Neural crest cell (in vitro differentiated cells): ENCODE measurements around the gene ABHD15. TPM values are rescaled to one million over a fixed set of nuclear protein-coding genes. Genes with fewer than 3 reads are reported as not detected.

Experiments used
- DNase-seq: peaks from one replicate; pipeline ENCODE4 v3.0.0; 2021; ENCODE audit warnings: low read depth, mixed read lengths, low spot score
- H3K27ac Mint-ChIP-seq: one replicate; pipeline ENCODE4 v1.8.0; 2021; ENCODE audit warnings: mild to moderate bottlenecking, mixed read lengths; ENCODE audit not compliant: unreplicated experiment
- H3K27me3 Mint-ChIP-seq: 2 replicates; pipeline ENCODE4 v1.8.0; 2021; ENCODE audit warnings: low read depth, mild to moderate bottlenecking, mixed read lengths
- H3K36me3 Mint-ChIP-seq: 2 replicates; pipeline ENCODE4 v1.8.0; 2021; ENCODE audit warnings: low read depth, mild to moderate bottlenecking, mixed read lengths
- H3K4me1 Mint-ChIP-seq: 2 replicates; pipeline ENCODE4 v1.8.0; 2021; ENCODE audit warnings: mixed read lengths
- H3K4me3 Mint-ChIP-seq: one replicate; pipeline ENCODE4 v1.8.0; 2021; ENCODE audit warnings: mild to moderate bottlenecking, mixed read lengths
- H3K9me3 Mint-ChIP-seq: 2 replicates; pipeline ENCODE4 v1.8.0; 2021; ENCODE audit warnings: mixed read lengths
- CTCF ChIP-seq: fragments of 200-600 bp; sonication (generic); conservative IDR thresholded peaks from 2 replicates; pipeline ENCODE4 v1.5.0; 2021; ENCODE audit warnings: antibody characterized with exemption, mild to moderate bottlenecking
- total RNA-seq: library from RNA; stranded (reverse); gene quantifications from 2 replicates; pipeline ENCODE4 v1.2.1, GENCODE V29; 2021

ABHD15 gene
- total RNA-seq, 1 donor from 2014 or later = 4.2 TPM

- peak; percentile 79 for DNase-seq
- no peak for TF ChIP-seq CTCF
- no peaks in the 10 kb centered on the region for H3K36me3 Mint-ChIP-seq
- H3K27me3 Mint-ChIP-seq = no peaks in the 10 kb centered on the region
- peak within 1 kb of the TSS; percentile 71 for H3K27ac Mint-ChIP-seq
- no peaks in the 10 kb centered on the region for H3K9me3 Mint-ChIP-seq
- peak within 1 kb of the TSS; percentile 98 for H3K4me3 Mint-ChIP-seq
- H3K4me1 Mint-ChIP-seq = peaks cover 53% of the 10 kb centered on the region
Measured at GRCh38 chr17:29589524-29590410, 22.9 kb upstream of the ABHD15 start, which contains the start of gene GIT1. TSS of gene GIT1 (minus strand) at chr17:29589648. CDS start at chr17:29589378, 270 bp downstream.

GRCh38 chr17:29588562-29589411, 21.9 kb upstream of the ABHD15 start:
- Mint-ChIP-seq H3K4me1 (peaks cover 62% of the 10 kb centered on the region), H3K27ac (no peak overlapping the region), H3K9me3 (no peaks in the 10 kb centered on the region), H3K4me3 (peak overlapping the region; percentile 98), H3K27me3 (no peaks in the 10 kb centered on the region), H3K36me3 (no peaks in the 10 kb centered on the region)
- no peak for DNase-seq
- no peak for TF ChIP-seq CTCF

GRCh38 chr17:29588017-29588561, 21.3 kb upstream of the ABHD15 start:
- TF ChIP-seq CTCF = no peak
- H3K9me3 Mint-ChIP-seq = no peaks in the 10 kb centered on the region
- H3K4me3 Mint-ChIP-seq = peak overlapping the region; percentile 98
- H3K4me1 Mint-ChIP-seq = peaks cover 65% of the 10 kb centered on the region
- H3K36me3 Mint-ChIP-seq = no peaks in the 10 kb centered on the region
- no peaks in the 10 kb centered on the region for H3K27me3 Mint-ChIP-seq
- no peak for DNase-seq
- H3K27ac Mint-ChIP-seq = no peak overlapping the region

GRCh38 chr17:29587591-29587990, 20.8 kb upstream of the ABHD15 start:
- Mint-ChIP-seq H3K36me3 (no peaks in the 10 kb centered on the region), H3K4me3 (peak overlapping the region; percentile 98), H3K9me3 (no peaks in the 10 kb centered on the region), H3K27ac (no peak overlapping the region), H3K27me3 (no peaks in the 10 kb centered on the region), H3K4me1 (peaks cover 62% of the 10 kb centered on the region)
- no peak for TF ChIP-seq CTCF
- DNase-seq = no peak

- no peak for TF ChIP-seq CTCF
- H3K4me1 Mint-ChIP-seq = peaks cover 55% of the 10 kb centered on the region
- H3K27ac Mint-ChIP-seq = no peak overlapping the region
- H3K36me3 Mint-ChIP-seq = no peaks in the 10 kb centered on the region
- H3K9me3 Mint-ChIP-seq = no peaks in the 10 kb centered on the region
- H3K27me3 Mint-ChIP-seq = no peaks in the 10 kb centered on the region
- H3K4me3 Mint-ChIP-seq = peak overlapping the region; percentile 98
- no peak for DNase-seq
Measured at GRCh38 chr17:29586676-29587469, 20.0 kb upstream of the ABHD15 start.
